Neural progenitor cell (in vitro differentiated cells): ENCODE measurements around the gene TPGS2. TPM values are rescaled to one million over a fixed set of nuclear protein-coding genes. Genes with fewer than 3 reads are reported as not detected.
"Not testable (repeated sequence)": the region's sequence is repeated elsewhere in the genome, so short reads cannot be mapped to it uniquely, and the experiment has no call there.

ENCODE experiments used
- DNase-seq: peaks from one replicate; pipeline ENCODE4 v3.0.0-alpha.2; 2016; ENCODE audit warnings: low spot score
- H2AFZ ChIP-seq: fragments of 200-600 bp; sonication (generic); replicated peaks from 2 replicates; pipeline ENCODE4 v1.6.1; 2016; ENCODE audit warnings: antibody characterized with exemption
- H3F3A ChIP-seq: fragments of 200-600 bp; sonication (generic); 2 replicates; pipeline ENCODE4 v1.6.1; 2016; ENCODE audit warnings: antibody characterized with exemption, low read depth
- H3K27ac ChIP-seq: fragments of 200-600 bp; sonication (generic); 2 replicates; pipeline ENCODE4 v1.5.1; 2016; ENCODE audit warnings: mild to moderate bottlenecking
- H3K27me3 ChIP-seq: fragments of 200-600 bp; sonication (generic); 2 replicates; pipeline ENCODE4 v1.6.1; 2016; ENCODE audit warnings: mild to moderate bottlenecking, moderate library complexity
- H3K36me3 ChIP-seq: fragments of 200-600 bp; sonication (generic); 2 replicates; pipeline ENCODE4 v1.5.1; 2016
- H3K4me1 ChIP-seq: fragments of 200-600 bp; sonication (generic); 2 replicates; pipeline ENCODE4 v1.6.1; 2016; ENCODE audit warnings: mixed run types
- H3K4me2 ChIP-seq: fragments of 200-600 bp; sonication (generic); 2 replicates; pipeline ENCODE4 v1.6.1; 2016
- H3K4me3 ChIP-seq: fragments of 200-600 bp; sonication (generic); 2 replicates; pipeline ENCODE4 v1.5.1; 2016
- H3K79me2 ChIP-seq: fragments of 200-600 bp; sonication (generic); 2 replicates; pipeline ENCODE4 v1.6.1; 2016; ENCODE audit warnings: low read depth
- H3K9ac ChIP-seq: fragments of 200-600 bp; sonication (generic); 2 replicates; pipeline ENCODE4 v1.6.1; 2016
- H3K9me3 ChIP-seq: fragments of 200-600 bp; sonication (generic); 2 replicates; pipeline ENCODE4 v1.5.1; 2016; ENCODE audit warnings: low read depth
- H4K20me1 ChIP-seq: fragments of 200-600 bp; sonication (generic); 2 replicates; pipeline ENCODE4 v1.6.1; 2016; ENCODE audit warnings: low read depth
- H3K27ac Mint-ChIP-seq: 3 replicates; pipeline ENCODE4 v1.8.0; 2021; ENCODE audit warnings: mixed read lengths
- H3K27me3 Mint-ChIP-seq: 2 replicates; pipeline ENCODE4 v1.8.0; 2022; ENCODE audit warnings: low read depth, mild to moderate bottlenecking, inconsistent platforms, moderate library complexity, mixed read lengths; ENCODE audit not compliant: insufficient read depth
- H3K36me3 Mint-ChIP-seq: 3 replicates; pipeline ENCODE4 v1.8.0; 2021; ENCODE audit warnings: mixed read lengths
- H3K4me1 Mint-ChIP-seq: 3 replicates; pipeline ENCODE4 v1.8.0; 2021; ENCODE audit warnings: mixed read lengths
- H3K4me3 Mint-ChIP-seq: 3 replicates; pipeline ENCODE4 v1.8.0; 2021; ENCODE audit warnings: mild to moderate bottlenecking, moderate library complexity, mixed read lengths
- H3K9me3 Mint-ChIP-seq: 3 replicates; pipeline ENCODE4 v1.8.0; 2020; ENCODE audit warnings: mixed read lengths
- EZH2 ChIP-seq: fragments of 200-600 bp; sonication (generic); IDR thresholded peaks from 2 replicates; pipeline ENCODE4 v1.6.1; 2017; ENCODE audit warnings: antibody characterized with exemption, mild to moderate bottlenecking, moderate library complexity
- EZH2phosphoT487 ChIP-seq: fragments of 200-600 bp; sonication (generic); IDR thresholded peaks from 2 replicates; pipeline ENCODE4 v1.6.1; 2017; ENCODE audit warnings: antibody characterized with exemption
- total RNA-seq: library from RNA; depleted of rRNA; stranded (reverse); fragments of >200 nt; gene quantifications from 2 replicates; pipeline ENCODE4 v1.2.3, GENCODE V29; 2015; ENCODE audit warnings: low replicate concordance
- TF ChIP-seq, protein P1 (sequence below): fragments of 200-600 bp; sonication (generic); IDR thresholded peaks from 2 replicates; pipeline ENCODE4 v1.5.1; 2017; ENCODE audit warnings: antibody characterized with exemption, mild to moderate bottlenecking

The TPGS2 gene, protein sequence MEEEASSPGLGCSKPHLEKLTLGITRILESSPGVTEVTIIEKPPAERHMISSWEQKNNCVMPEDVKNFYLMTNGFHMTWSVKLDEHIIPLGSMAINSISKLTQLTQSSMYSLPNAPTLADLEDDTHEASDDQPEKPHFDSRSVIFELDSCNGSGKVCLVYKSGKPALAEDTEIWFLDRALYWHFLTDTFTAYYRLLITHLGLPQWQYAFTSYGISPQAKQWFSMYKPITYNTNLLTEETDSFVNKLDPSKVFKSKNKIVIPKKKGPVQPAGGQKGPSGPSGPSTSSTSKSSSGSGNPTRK
- total RNA-seq = 262 and 301 TPM in 2 replicates

DNA sequence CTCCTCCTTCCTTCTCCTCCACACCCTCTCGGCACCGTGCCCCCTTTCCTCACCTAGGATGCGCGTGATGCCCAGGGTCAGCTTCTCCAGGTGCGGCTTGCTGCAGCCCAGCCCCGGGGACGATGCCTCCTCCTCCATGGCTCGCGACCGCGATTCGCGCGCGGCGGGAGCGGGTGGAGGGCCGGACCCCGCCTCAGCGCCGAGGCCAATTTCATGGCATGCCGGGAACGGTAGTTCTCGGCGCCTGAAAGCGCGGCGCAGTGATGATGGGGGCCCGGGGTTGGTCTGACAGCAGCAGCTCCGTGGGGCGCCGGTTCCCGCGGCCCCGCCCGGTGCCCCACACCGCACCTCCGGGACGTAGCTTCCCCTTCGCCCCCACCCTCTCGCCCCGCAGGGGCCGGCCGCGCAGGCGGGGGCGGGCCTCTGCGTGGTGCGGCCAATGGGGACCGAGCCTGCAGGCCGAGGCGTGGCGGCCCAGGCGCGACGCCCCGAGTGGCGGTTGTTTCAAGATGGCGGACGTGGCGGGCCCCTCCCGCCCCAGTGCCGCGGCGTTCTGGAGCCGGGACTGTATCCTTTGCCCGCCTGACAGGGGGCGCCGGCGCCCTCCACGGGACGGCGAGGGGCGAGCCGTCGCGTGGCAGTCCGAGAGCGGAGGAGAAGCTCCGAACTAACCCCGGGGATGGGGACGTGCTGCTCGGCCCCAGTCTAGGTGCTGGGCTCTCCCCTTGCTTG, at the start of gene TPGS2, which contains the start of gene KIAA1328:
TPGS2 (minus strand) TSS at position 373 of the 732 bp plus-strand sequence; CDS start at position 138, 235 bp downstream.
KIAA1328 (plus strand) TSS at position 498 of the 732 bp plus-strand sequence; CDS start at position 510, 12 bp downstream.
- peaks cover 27% of the 10 kb centered on the region for H3K4me1 Mint-ChIP-seq
- H3K4me3 ChIP-seq = peak within 1 kb of the TSS; percentile 83
- peak within 1 kb of the TSS; percentile 38 for H3K9ac ChIP-seq
- no peaks in the 10 kb centered on the region for H3K9me3 ChIP-seq
- H3K27me3 Mint-ChIP-seq = peaks cover 2% of the 10 kb centered on the region
- no peaks in the 10 kb centered on the region for H4K20me1 ChIP-seq
- H3K9me3 Mint-ChIP-seq = peaks cover 16% of the 10 kb centered on the region
- H3K4me2 ChIP-seq = peak within 1 kb of the TSS; percentile 76
- peaks cover 23% of the 10 kb centered on the region for H3F3A ChIP-seq
- no peaks in the 10 kb centered on the region for H3K27me3 ChIP-seq
- peaks cover 55% of the 10 kb centered on the region for H3K79me2 ChIP-seq
- no peaks in the 10 kb centered on the region for H3K36me3 ChIP-seq
- DNase-seq = peak; percentile 91
- peak within 1 kb of the TSS; percentile 89 for H3K4me3 Mint-ChIP-seq
- peak within 1 kb of the TSS; percentile 96 for H2AFZ ChIP-seq
- H3K4me1 ChIP-seq = peaks cover 3% of the 10 kb centered on the region
- H3K36me3 Mint-ChIP-seq = peaks cover 23% of the 10 kb centered on the region
- H3K27ac ChIP-seq = no peak within 1 kb of the TSS
- H3K27ac Mint-ChIP-seq = peak within 1 kb of the TSS; percentile 90
- TF ChIP-seq, protein P1, sequence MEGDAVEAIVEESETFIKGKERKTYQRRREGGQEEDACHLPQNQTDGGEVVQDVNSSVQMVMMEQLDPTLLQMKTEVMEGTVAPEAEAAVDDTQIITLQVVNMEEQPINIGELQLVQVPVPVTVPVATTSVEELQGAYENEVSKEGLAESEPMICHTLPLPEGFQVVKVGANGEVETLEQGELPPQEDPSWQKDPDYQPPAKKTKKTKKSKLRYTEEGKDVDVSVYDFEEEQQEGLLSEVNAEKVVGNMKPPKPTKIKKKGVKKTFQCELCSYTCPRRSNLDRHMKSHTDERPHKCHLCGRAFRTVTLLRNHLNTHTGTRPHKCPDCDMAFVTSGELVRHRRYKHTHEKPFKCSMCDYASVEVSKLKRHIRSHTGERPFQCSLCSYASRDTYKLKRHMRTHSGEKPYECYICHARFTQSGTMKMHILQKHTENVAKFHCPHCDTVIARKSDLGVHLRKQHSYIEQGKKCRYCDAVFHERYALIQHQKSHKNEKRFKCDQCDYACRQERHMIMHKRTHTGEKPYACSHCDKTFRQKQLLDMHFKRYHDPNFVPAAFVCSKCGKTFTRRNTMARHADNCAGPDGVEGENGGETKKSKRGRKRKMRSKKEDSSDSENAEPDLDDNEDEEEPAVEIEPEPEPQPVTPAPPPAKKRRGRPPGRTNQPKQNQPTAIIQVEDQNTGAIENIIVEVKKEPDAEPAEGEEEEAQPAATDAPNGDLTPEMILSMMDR = peak; percentile 61
- peak; percentile 63 for TF ChIP-seq EZH2
- TF ChIP-seq EZH2phosphoT487 = no peak

DNA sequence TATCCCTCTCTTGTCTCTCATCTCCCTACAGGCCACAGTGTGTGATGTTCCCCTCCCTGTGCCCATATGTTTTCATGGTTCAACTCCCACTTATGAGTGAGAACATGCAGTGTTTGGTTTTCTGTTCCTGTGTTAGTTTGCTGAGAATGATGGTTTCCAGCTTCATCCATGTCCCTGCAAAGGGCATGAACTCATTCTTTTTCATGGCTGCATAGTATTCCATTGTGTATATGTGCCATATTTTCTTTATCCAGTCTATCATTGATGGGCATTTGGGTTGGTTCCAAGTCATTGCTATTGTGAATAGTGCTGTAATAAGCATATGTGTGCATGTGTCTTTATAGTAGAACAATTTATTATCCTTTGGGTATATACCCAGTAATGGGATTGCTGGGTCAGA, 45.0 kb upstream of the TPGS2 start:
- H4K20me1 ChIP-seq, H3K27ac ChIP-seq, H3K4me3 ChIP-seq, H3K79me2 ChIP-seq, DNase-seq, H3K4me2 ChIP-seq, H3K27me3 Mint-ChIP-seq, H3K4me1 ChIP-seq, H3F3A ChIP-seq, H3K4me3 Mint-ChIP-seq, H3K27ac Mint-ChIP-seq, H2AFZ ChIP-seq, H3K9ac ChIP-seq, H3K27me3 ChIP-seq, H3K9me3 ChIP-seq, H3K36me3 ChIP-seq: not testable (repeated sequence)
- H3K9me3 Mint-ChIP-seq = peaks cover 29% of the 10 kb centered on the region
- H3K4me1 Mint-ChIP-seq = peaks cover 18% of the 10 kb centered on the region
- peaks cover 30% of the 10 kb centered on the region for H3K36me3 Mint-ChIP-seq

DNA sequence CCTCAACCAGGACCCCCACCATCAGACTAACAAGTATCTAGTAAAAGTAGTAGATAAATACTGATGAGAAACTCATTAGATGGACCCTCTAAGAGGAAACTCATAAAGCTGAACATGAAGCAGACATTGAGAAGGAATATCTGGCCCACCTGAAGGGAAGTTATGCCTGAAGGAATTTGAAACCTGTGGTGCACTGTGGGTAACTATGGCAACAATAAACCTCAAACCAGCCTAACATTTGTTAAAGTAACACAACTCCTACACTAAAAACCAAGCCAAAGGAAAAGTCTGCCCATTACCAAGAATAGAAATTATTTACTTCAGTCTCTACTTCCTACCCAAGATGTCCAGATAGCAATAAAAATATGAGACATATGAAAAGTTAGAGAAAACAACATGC, 43.5 kb upstream of the TPGS2 start:
- Histone ChIP-seq H3K27ac (no peak overlapping the region), H3K4me3 (no peak overlapping the region), H3K36me3 (no peaks in the 10 kb centered on the region), H4K20me1 (no peaks in the 10 kb centered on the region), H3K9ac (no peak overlapping the region), H3K27me3 (no peaks in the 10 kb centered on the region), H3K9me3 (no peaks in the 10 kb centered on the region), H3K4me1 (no peaks in the 10 kb centered on the region), H3K4me2 (no peak overlapping the region), H3K79me2 (no peaks in the 10 kb centered on the region), H2AFZ (no peak overlapping the region), H3F3A (no peaks in the 10 kb centered on the region)
- H3K27me3 Mint-ChIP-seq = no peaks in the 10 kb centered on the region
- TF ChIP-seq EZH2 = no peak
- TF ChIP-seq EZH2phosphoT487 = no peak
- TF ChIP-seq, protein P1 = no peak
- peaks cover 21% of the 10 kb centered on the region for H3K9me3 Mint-ChIP-seq
- peaks cover 18% of the 10 kb centered on the region for H3K4me1 Mint-ChIP-seq
- H3K36me3 Mint-ChIP-seq = peaks cover 25% of the 10 kb centered on the region
- H3K4me3 Mint-ChIP-seq = no peak overlapping the region
- H3K27ac Mint-ChIP-seq = peak overlapping the region; percentile 68
- DNase-seq = no peak
